Measurements from ENCODE around the gene UBAC1.

The UBAC1 gene

GRCh38 chr9:135993765-135994500 is 32.8 kb upstream of the UBAC1 start:
- DNase-seq (ENCODE audit: low spot score) = no peak

- DNase-seq (ENCODE audit: low spot score) = no peak
Observed at GRCh38 chr9:135993409-135993742, 32.2 kb upstream of the UBAC1 start.

GRCh38 chr9:135992486-135993408 is 31.6 kb upstream of the UBAC1 start:
- peak; percentile 32 for DNase-seq (ENCODE audit: low spot score)

GRCh38 chr9:135991771-135992170 is 30.6 kb upstream of the UBAC1 start:
- no peak for DNase-seq (ENCODE audit: low spot score)

GRCh38 chr9:135990468-135991429 is 29.6 kb upstream of the UBAC1 start:
- peak; percentile 78 for DNase-seq (ENCODE audit: low spot score)

GRCh38 chr9:135989722-135990467 is 28.7 kb upstream of the UBAC1 start:
- DNase-seq (ENCODE audit: low spot score) = peak; percentile 36

GRCh38 chr9:135989157-135989556 is 28.0 kb upstream of the UBAC1 start:
- DNase-seq (ENCODE audit: low spot score) = no peak

GRCh38 chr9:135988493-135988892 is 27.3 kb upstream of the UBAC1 start:
- DNase-seq (ENCODE audit: low spot score) = no peak

GRCh38 chr9:135987838-135988404 is 26.7 kb upstream of the UBAC1 start:
- no peak for DNase-seq (ENCODE audit: low spot score)

- DNase-seq (ENCODE audit: low spot score) = no peak
Observed at GRCh38 chr9:135986605-135987004, 25.4 kb upstream of the UBAC1 start.

GRCh38 chr9:135985889-135986288 is 24.7 kb upstream of the UBAC1 start:
- no peak for DNase-seq (ENCODE audit: low spot score)

GRCh38 chr9:135985459-135985774 is 24.2 kb upstream of the UBAC1 start:
- no peak for DNase-seq (ENCODE audit: low spot score)

- DNase-seq (ENCODE audit: low spot score) = no peak
Observed at GRCh38 chr9:135984072-135984710, 23.0 kb upstream of the UBAC1 start.

GRCh38 chr9:135983208-135984071 is 22.3 kb upstream of the UBAC1 start:
- DNase-seq (ENCODE audit: low spot score) = no peak

- DNase-seq (ENCODE audit: low spot score) = no peak
Observed at GRCh38 chr9:135982499-135983207, 21.5 kb upstream of the UBAC1 start.

GRCh38 chr9:135980926-135981630 is 19.9 kb upstream of the UBAC1 start:
- no peak for DNase-seq (ENCODE audit: low spot score)

- DNase-seq (ENCODE audit: low spot score) = no peak
Observed at GRCh38 chr9:135979547-135980166, 18.5 kb upstream of the UBAC1 start.
